ENCODE measurements around the gene LRFN4.
"Not testable (repeated sequence)": the region's sequence is repeated elsewhere in the genome, so short reads cannot be mapped to it uniquely, and the experiment has no call there.

LRFN4 gene

GRCh38 chr11:66856496-66857233, at the start of gene LRFN4:
TSS of gene LRFN4 (plus strand) at chr11:66857064. CDS start at chr11:66857745, 681 bp downstream.
- no peak for DNase-seq

- no peak for DNase-seq
Measured at GRCh38 chr11:66809592-66809991, 47.3 kb upstream of the LRFN4 start.

GRCh38 chr11:66810576-66811185, 46.2 kb upstream of the LRFN4 start:
- no peak for DNase-seq

GRCh38 chr11:66814678-66815077, 42.2 kb upstream of the LRFN4 start:
- DNase-seq = no peak

- no peak for DNase-seq
Measured at GRCh38 chr11:66815646-66816045, 41.2 kb upstream of the LRFN4 start.

GRCh38 chr11:66818231-66818955, 38.5 kb upstream of the LRFN4 start:
- DNase-seq = no peak

- DNase-seq = no peak
Measured at GRCh38 chr11:66820381-66820780, 36.5 kb upstream of the LRFN4 start.

- DNase-seq = no peak
Measured at GRCh38 chr11:66820901-66821300, 36.0 kb upstream of the LRFN4 start.

- no peak for DNase-seq
Measured at GRCh38 chr11:66823700-66824099, 33.2 kb upstream of the LRFN4 start.

- DNase-seq = not testable (repeated sequence)
Measured at GRCh38 chr11:66824573-66824972, 32.3 kb upstream of the LRFN4 start.

- no peak for DNase-seq
Measured at GRCh38 chr11:66834539-66834845, 22.4 kb upstream of the LRFN4 start.

GRCh38 chr11:66834943-66835342, 21.9 kb upstream of the LRFN4 start:
- no peak for DNase-seq

GRCh38 chr11:66835768-66836405, 21.0 kb upstream of the LRFN4 start:
- DNase-seq = no peak

- no peak for DNase-seq
Measured at GRCh38 chr11:66840317-66841091, 16.4 kb upstream of the LRFN4 start.

GRCh38 chr11:66841861-66842260, 15.0 kb upstream of the LRFN4 start:
- no peak for DNase-seq

- no peak for DNase-seq
Measured at GRCh38 chr11:66842501-66842895, 14.4 kb upstream of the LRFN4 start.

- DNase-seq = peak; percentile 78
Measured at GRCh38 chr11:66842896-66843775, 13.7 kb upstream of the LRFN4 start, which contains the start of gene RCE1. TSS of gene RCE1 (plus strand) at chr11:66843441. CDS start at chr11:66843456, 15 bp downstream.

GRCh38 chr11:66843776-66844495, 12.9 kb upstream of the LRFN4 start:
- no peak for DNase-seq

- DNase-seq = no peak
Measured at GRCh38 chr11:66844496-66845142, 12.2 kb upstream of the LRFN4 start.

GRCh38 chr11:66845143-66845875, 11.6 kb upstream of the LRFN4 start:
- no peak for DNase-seq

Data from DMS153 (cell line).